Pancreas (tissue), 10 donors: ENCODE results near the gene GALT. TPM values are rescaled to one million over a fixed set of nuclear protein-coding genes. Genes with fewer than 3 reads are reported as not detected.

Source experiments
- ATAC-seq, 4 donors: fragments of 200-7000 bp; cut with Tn5 transposase; one replicate each; pipeline versions ENCODE4 v1.8.0 to v1.9.1; 2020; ENCODE audit warnings: mild to moderate bottlenecking in 4 of 4, moderate library complexity in 4 of 4
- DNase-seq, 6 donors: peaks; one replicate each; pipeline ENCODE4 v3.0.0-alpha.2; 2020
- FAIRE-seq: peaks from 2 replicates; lab custom pipeline; 2012; peaks lifted over from hg19 to GRCh38; lab: Jason Lieb, UNC
- H3K27ac ChIP-seq, 4 donors: fragments of 200-600 bp; sonication (generic); 1 replicate in 3 of 4; 2 replicates in 1 of 4; pipeline versions ENCODE4 v1.5.0 to v1.8.0; 2020
- H3K27me3 ChIP-seq, 4 donors: fragments of 200-600 bp; one replicate each; pipeline ENCODE4 v1.8.0; 2021
- H3K36me3 ChIP-seq, 3 donors: fragments of 200-600 bp; sonication (generic) in 1 of 3; one replicate each; pipeline versions ENCODE4 v1.5.0 to v1.8.0; 2020 to 2021
- H3K4me1 ChIP-seq, 3 donors: fragments of 200-600 bp; one replicate each; pipeline ENCODE4 v1.8.0; 2021
- H3K4me3 ChIP-seq, 4 donors: fragments of 200-600 bp; sonication (generic) in 2 of 4; one replicate each; pipeline versions ENCODE4 v1.5.0 to v1.8.0; 2020 to 2021
- H3K9me3 ChIP-seq, 4 donors: fragments of 200-600 bp; one replicate each; pipeline ENCODE4 v1.8.0; 2021
- CTCF ChIP-seq, 4 donors: fragments of 200-600 bp; sonication (generic) in 3 of 4; IDR thresholded peaks; one replicate each; pipeline versions ENCODE4 v1.5.0 to v1.8.0; 2021; ENCODE audit warnings: antibody characterized with exemption in 4 of 4
- WGBS, 2 donors: extraction: QIAGEN DNeasy Blood & Tissue Kit; methylation state at CpG; one replicate each; pipeline ENCODE4 v1.1.7; 2013; 5-methylcytosine and 5-hydroxymethylcytosine counted together
- intact Hi-C, 3 donors: fragments of 100-400 bp; cut with DNase I; formaldehyde crosslinking; loops; one replicate each; pipeline versions ENCODE4 v1.11.1 to v1.14.2; 2022
- polyA plus RNA-seq, 2 donors: library from polyadenylated mRNA; stranded (reverse); fragments of 200-250 nt; gene quantifications; one replicate each; pipeline ENCODE4 v1.2.3, GENCODE V29; 2013
- total RNA-seq, 6 donors: library from RNA; stranded (reverse); fragmentation: NEBNext Ultra II Directional in 4 of 6; extraction: Animal tissue kit (Norgen Biotek cat#: 25700) in 4 of 6; gene quantifications; one replicate each; pipeline versions ENCODE4 v1.2.1 to v1.2.4, GENCODE V29; 2021 to 2023
- donor health status: healthy with polysubstance abuse.
- donor health status: DM: no; HTN: no; CAD: no; lungs with moderate emphysema.
- donor health status: DM: no; HTN: no; CAD: no.
- donor health status: control.
- donor health status: control.
- donor health status: Bipolar disorder and iron deficiency.
- donor health status: DM: yes; HTN: yes; CAD: no.
- donor health status: DM: no; HTN: no; CAD: no.
- donor health status: DM: no; HTN: no; CAD: no.
- donor health status: DM: yes; HTN: yes; CAD: no.

The GALT gene
- total and polyA plus RNA-seq, 8 donors: 11.0 to 60.5 (median 21.1) TPM

- no peaks in the 10 kb centered on the region for H3K4me1 ChIP-seq
- TF ChIP-seq CTCF (IDR thresholded peaks at IDR 0.05): no peak
- 76 to 80% methylated on average over 5 of the region's 5 CpGs for WGBS, 2 donors
- DNase-seq: no peak
- no peak for ATAC-seq
- H3K4me3 ChIP-seq: no peak overlapping the region
- FAIRE-seq: no peak
- no peaks in the 10 kb centered on the region for H3K9me3 ChIP-seq
- intact Hi-C loops: no loop called here
- H3K27ac ChIP-seq: no peak overlapping the region
- H3K36me3 ChIP-seq: no peaks in the 10 kb centered on the region
- H3K27me3 ChIP-seq: no peaks in the 10 kb centered on the region
Observed at GRCh38 chr9:34691936-34692315, 45.5 kb downstream of the GALT start.

GRCh38 chr9:34693560-34693959 is 47.1 kb downstream of the GALT start:
- intact Hi-C loops: no loop called here
- H3K27me3 ChIP-seq: no peaks in the 10 kb centered on the region
- H3K9me3 ChIP-seq: no peaks in the 10 kb centered on the region
- H3K4me3 ChIP-seq: no peak overlapping the region
- no peak for ATAC-seq
- no peak overlapping the region for H3K27ac ChIP-seq
- FAIRE-seq: no peak
- TF ChIP-seq CTCF (IDR thresholded peaks at IDR 0.05): no peak
- H3K36me3 ChIP-seq: no peaks in the 10 kb centered on the region
- 47 to 71% methylated on average over 2 of the region's 2 CpGs for WGBS, 2 donors
- H3K4me1 ChIP-seq: no peaks in the 10 kb centered on the region
- DNase-seq: no peak

GRCh38 chr9:34694811-34695210 is 48.3 kb downstream of the GALT start:
- Histone ChIP-seq H3K27me3 (no peaks in the 10 kb centered on the region), H3K36me3 (no peaks in the 10 kb centered on the region), H3K4me3 (no peak overlapping the region), H3K27ac (no peak overlapping the region), H3K9me3 (no peaks in the 10 kb centered on the region), H3K4me1 (no peaks in the 10 kb centered on the region)
- intact Hi-C loops: no loop called here
- TF ChIP-seq CTCF (IDR thresholded peaks at IDR 0.05): no peak
- DNase-seq (no peak), ATAC-seq (no peak), FAIRE-seq (no peak)

Other genes starting within 250 kb of the GALT start
- 1 to 10 TPM; 4.5 to 9.6 (median 7.0) TPM for gene FAM219A, start 188.1 kb upstream of the GALT start, total RNA-seq
- gene FAM219A, start 188.1 kb upstream of the GALT start, polyA plus RNA-seq: 1 to 10 TPM; 9.7 to 9.8 TPM
- under 1 TPM; 0.16 to 0.69 (median 0.38) TPM for gene DNAI1, start 187.9 kb upstream of the GALT start, total RNA-seq
- gene DNAI1, start 187.9 kb upstream of the GALT start, polyA plus RNA-seq: 1 to 10 TPM in 1 of 2 donors, under 1 TPM in 1; 0.99 to 5.0 TPM
- 1 to 10 TPM in 1 of 6 donors, under 1 TPM in 5; 0.24 to 1.1 (median 0.49) TPM for gene ENHO, start 123.7 kb upstream of the GALT start, total RNA-seq
- gene ENHO, start 123.7 kb upstream of the GALT start, polyA plus RNA-seq: 1 to 10 TPM; 1.7 to 4.3 TPM
- gene CNTFR, start 57.0 kb upstream of the GALT start, total RNA-seq: 1 to 10 TPM in 2 of 6 donors, under 1 TPM in 3, not detected in 1; 0.12 to 2.6 (median 0.31) TPM
- 1 to 10 TPM in 1 of 2 donors, under 1 TPM in 1; 0.87 to 2.5 TPM for gene CNTFR, start 57.0 kb upstream of the GALT start, polyA plus RNA-seq
- 10 to 100 TPM in 2 of 6 donors, 1 to 10 TPM in 4; 7.6 to 16.1 (median 10.0) TPM for gene RPP25L, start 34.6 kb upstream of the GALT start, total RNA-seq
- 10 to 100 TPM; 17.1 to 19.8 TPM for gene RPP25L, start 34.6 kb upstream of the GALT start, polyA plus RNA-seq
- 10 to 100 TPM; 31.5 to 50.7 (median 38.6) TPM for gene DCTN3, start 26.2 kb upstream of the GALT start, total RNA-seq
- 10 to 100 TPM; 37.4 to 84.3 TPM for gene DCTN3, start 26.2 kb upstream of the GALT start, polyA plus RNA-seq
- not detected for gene ARID3C, start 17.6 kb upstream of the GALT start, total RNA-seq
- gene ARID3C, start 17.6 kb upstream of the GALT start, polyA plus RNA-seq: not detected
- gene SIGMAR1, start 8.9 kb upstream of the GALT start, total RNA-seq: 10 to 100 TPM; 20.4 to 27.2 (median 22.9) TPM
- 10 to 100 TPM; 18.3 to 23.0 TPM for gene SIGMAR1, start 8.9 kb upstream of the GALT start, polyA plus RNA-seq
- gene IL11RA, start 5.5 kb downstream of the GALT start, total RNA-seq: 1 to 10 TPM; 4.1 to 8.2 (median 5.9) TPM
- gene IL11RA, start 5.5 kb downstream of the GALT start, polyA plus RNA-seq: 10 to 100 TPM; 12.6 to 30.0 TPM
- not detected for gene CCL27, start 16.0 kb downstream of the GALT start, total RNA-seq
- not detected for gene CCL27, start 16.0 kb downstream of the GALT start, polyA plus RNA-seq
- 1 to 10 TPM in 2 of 6 donors, under 1 TPM in 2, not detected in 2; 0.35 to 2.8 (median 1.8) TPM for gene CCL19, start 44.6 kb downstream of the GALT start, total RNA-seq
- gene CCL19, start 44.6 kb downstream of the GALT start, polyA plus RNA-seq: 1 to 10 TPM in 1 of 2 donors, under 1 TPM in 1; 0.68 to 2.1 TPM
- 10 to 100 TPM in 3 of 6 donors, 1 to 10 TPM in 2, not detected in 1; 1.9 to 12.1 (median 10.0) TPM for gene CCL21, start 63.5 kb downstream of the GALT start, total RNA-seq
- 10 to 100 TPM; 12.1 to 53.5 TPM for gene CCL21, start 63.5 kb downstream of the GALT start, polyA plus RNA-seq